ENCODE results near the gene OR10A5. TPM values are rescaled to one million over a fixed set of nuclear protein-coding genes. Genes with fewer than 3 reads are reported as not detected.

The OR10A5 gene
- total and polyA plus RNA-seq, 10 of the 15 experiments (the other 5 are each of a cell fraction or from before 2014, with no cell fraction given): not detected

DNA sequence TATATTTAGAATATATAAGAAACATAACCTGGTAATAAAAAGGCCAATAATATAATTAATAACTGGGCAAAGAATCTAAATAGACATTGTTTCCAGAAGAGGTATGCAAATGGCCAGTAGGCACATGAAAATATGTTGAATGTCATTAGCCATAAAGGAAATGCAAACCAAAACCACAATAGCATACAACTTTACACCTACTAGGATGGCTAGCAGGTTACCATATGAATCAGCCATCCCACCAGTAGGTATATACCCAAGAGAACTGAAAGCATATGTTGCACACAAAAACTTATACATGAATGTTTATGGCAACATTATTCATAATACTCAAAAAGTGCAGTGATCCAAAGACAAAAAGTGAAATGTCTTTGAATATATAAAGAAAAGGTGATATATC, 49.5 kb downstream of the OR10A5 start (continued):
- TF ChIP-seq RBBP5 (conservative IDR thresholded peaks at IDR 0.05): no peak
- TF ChIP-seq FOS (IDR thresholded peaks at IDR 0.05; ENCODE audit: borderline replicate concordance, extremely low read depth, insufficient read length): no peak
- TF ChIP-seq, protein P1, sequence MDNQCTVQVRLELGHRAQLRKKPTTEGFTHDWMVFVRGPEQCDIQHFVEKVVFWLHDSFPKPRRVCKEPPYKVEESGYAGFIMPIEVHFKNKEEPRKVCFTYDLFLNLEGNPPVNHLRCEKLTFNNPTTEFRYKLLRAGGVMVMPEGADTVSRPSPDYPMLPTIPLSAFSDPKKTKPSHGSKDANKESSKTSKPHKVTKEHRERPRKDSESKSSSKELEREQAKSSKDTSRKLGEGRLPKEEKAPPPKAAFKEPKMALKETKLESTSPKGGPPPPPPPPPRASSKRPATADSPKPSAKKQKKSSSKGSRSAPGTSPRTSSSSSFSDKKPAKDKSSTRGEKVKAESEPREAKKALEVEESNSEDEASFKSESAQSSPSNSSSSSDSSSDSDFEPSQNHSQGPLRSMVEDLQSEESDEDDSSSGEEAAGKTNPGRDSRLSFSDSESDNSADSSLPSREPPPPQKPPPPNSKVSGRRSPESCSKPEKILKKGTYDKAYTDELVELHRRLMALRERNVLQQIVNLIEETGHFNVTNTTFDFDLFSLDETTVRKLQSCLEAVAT (IDR thresholded peaks at IDR 0.05): no peak
- TF ChIP-seq, protein P2, sequence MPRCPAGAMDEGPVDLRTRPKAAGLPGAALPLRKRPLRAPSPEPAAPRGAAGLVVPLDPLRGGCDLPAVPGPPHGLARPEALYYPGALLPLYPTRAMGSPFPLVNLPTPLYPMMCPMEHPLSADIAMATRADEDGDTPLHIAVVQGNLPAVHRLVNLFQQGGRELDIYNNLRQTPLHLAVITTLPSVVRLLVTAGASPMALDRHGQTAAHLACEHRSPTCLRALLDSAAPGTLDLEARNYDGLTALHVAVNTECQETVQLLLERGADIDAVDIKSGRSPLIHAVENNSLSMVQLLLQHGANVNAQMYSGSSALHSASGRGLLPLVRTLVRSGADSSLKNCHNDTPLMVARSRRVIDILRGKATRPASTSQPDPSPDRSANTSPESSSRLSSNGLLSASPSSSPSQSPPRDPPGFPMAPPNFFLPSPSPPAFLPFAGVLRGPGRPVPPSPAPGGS (IDR thresholded peaks at IDR 0.05; ENCODE audit: borderline replicate concordance, insufficient read depth, low read depth, low read length, poor library complexity, severe bottlenecking): no peak

Other genes with a start within 250 kb of the OR10A5 start
Only the 7 nearest of the 17 such genes appear.
- 0.06 and 0.16 TPM in 2 replicates for gene OR2AG2, start 73.7 kb upstream of the OR10A5 start, total RNA-seq (2014; rRNA removed)
- 0.05 and 0.09 TPM in 2 replicates for gene OR2AG2, start 73.7 kb upstream of the OR10A5 start, total RNA-seq (2014; rRNA removed; fragmentation: Illumina TruSeq; extraction: Trizol)
- not detected in 2 replicates for gene OR2AG2, start 73.7 kb upstream of the OR10A5 start, total RNA-seq (2021)
- 0.08 and 0.10 TPM in 2 replicates for gene OR2AG2, start 73.7 kb upstream of the OR10A5 start, polyA plus RNA-seq (2011; rRNA removed)
- gene OR2AG2, start 73.7 kb upstream of the OR10A5 start, polyA plus RNA-seq (2014; fragmentation: Illumina TruSeq; extraction: Trizol): 0.01 and 0.10 TPM in 2 replicates
- gene OR2AG2, start 73.7 kb upstream of the OR10A5 start, polyA plus RNA-seq (2014; fragmentation: Nextera tagmentation; extraction: Ambion mirVana): not detected
- not detected in 2 replicates for gene OR2AG2, start 73.7 kb upstream of the OR10A5 start, polyA plus RNA-seq (2014; rRNA removed)
- gene OR2AG2, start 73.7 kb upstream of the OR10A5 start, polyA plus RNA-seq (2016; fragmentation: Nextera tagmentation; extraction: Ambion mirVana): not detected
- gene OR2AG1, start 62.7 kb upstream of the OR10A5 start, total RNA-seq (2014; rRNA removed): not detected in 2 replicates
- not detected in 2 replicates for gene OR2AG1, start 62.7 kb upstream of the OR10A5 start, total RNA-seq (2014; rRNA removed; fragmentation: Illumina TruSeq; extraction: Trizol)
- not detected in 2 replicates for gene OR2AG1, start 62.7 kb upstream of the OR10A5 start, total RNA-seq (2021)
- gene OR2AG1, start 62.7 kb upstream of the OR10A5 start, polyA plus RNA-seq (2011; rRNA removed): not detected in 2 replicates
- not detected in 2 replicates for gene OR2AG1, start 62.7 kb upstream of the OR10A5 start, polyA plus RNA-seq (2014; fragmentation: Illumina TruSeq; extraction: Trizol)
- not detected for gene OR2AG1, start 62.7 kb upstream of the OR10A5 start, polyA plus RNA-seq (2014; fragmentation: Nextera tagmentation; extraction: Ambion mirVana)
- gene OR2AG1, start 62.7 kb upstream of the OR10A5 start, polyA plus RNA-seq (2014; rRNA removed): not detected in 2 replicates
- gene OR2AG1, start 62.7 kb upstream of the OR10A5 start, polyA plus RNA-seq (2016; fragmentation: Nextera tagmentation; extraction: Ambion mirVana): not detected
- gene OR6A2, start 46.0 kb upstream of the OR10A5 start, total RNA-seq (2014; rRNA removed): 0.05 and 0.17 TPM in 2 replicates
- 0.04 and 0.05 TPM in 2 replicates for gene OR6A2, start 46.0 kb upstream of the OR10A5 start, total RNA-seq (2014; rRNA removed; fragmentation: Illumina TruSeq; extraction: Trizol)
- not detected in 2 replicates for gene OR6A2, start 46.0 kb upstream of the OR10A5 start, total RNA-seq (2021)
- gene OR6A2, start 46.0 kb upstream of the OR10A5 start, polyA plus RNA-seq (2011; rRNA removed): 0.03 TPM in 1 of 2 replicates, not detected in the other
- gene OR6A2, start 46.0 kb upstream of the OR10A5 start, polyA plus RNA-seq (2014; fragmentation: Illumina TruSeq; extraction: Trizol): not detected in 2 replicates
- not detected for gene OR6A2, start 46.0 kb upstream of the OR10A5 start, polyA plus RNA-seq (2014; fragmentation: Nextera tagmentation; extraction: Ambion mirVana)
- not detected in 2 replicates for gene OR6A2, start 46.0 kb upstream of the OR10A5 start, polyA plus RNA-seq (2014; rRNA removed)
- not detected for gene OR6A2, start 46.0 kb upstream of the OR10A5 start, polyA plus RNA-seq (2016; fragmentation: Nextera tagmentation; extraction: Ambion mirVana)
- not detected in 2 replicates for gene OR10A2, start 17.4 kb downstream of the OR10A5 start, total RNA-seq (2014; rRNA removed)
- gene OR10A2, start 17.4 kb downstream of the OR10A5 start, total RNA-seq (2014; rRNA removed; fragmentation: Illumina TruSeq; extraction: Trizol): not detected in 2 replicates
- not detected in 2 replicates for gene OR10A2, start 17.4 kb downstream of the OR10A5 start, total RNA-seq (2021)
- not detected in 2 replicates for gene OR10A2, start 17.4 kb downstream of the OR10A5 start, polyA plus RNA-seq (2011; rRNA removed)
- gene OR10A2, start 17.4 kb downstream of the OR10A5 start, polyA plus RNA-seq (2014; fragmentation: Illumina TruSeq; extraction: Trizol): not detected in 2 replicates
- not detected for gene OR10A2, start 17.4 kb downstream of the OR10A5 start, polyA plus RNA-seq (2014; fragmentation: Nextera tagmentation; extraction: Ambion mirVana)
- gene OR10A2, start 17.4 kb downstream of the OR10A5 start, polyA plus RNA-seq (2014; rRNA removed): not detected in 2 replicates
- under 1 TPM; 0.04 to 0.06 TPM for gene OR10A2, start 17.4 kb downstream of the OR10A5 start, polyA plus RNA-seq (2016; fragmentation: Nextera tagmentation; extraction: Ambion mirVana)
- gene OR10A4, start 30.9 kb downstream of the OR10A5 start, total RNA-seq (2014; rRNA removed): not detected in 2 replicates
- not detected in 2 replicates for gene OR10A4, start 30.9 kb downstream of the OR10A5 start, total RNA-seq (2014; rRNA removed; fragmentation: Illumina TruSeq; extraction: Trizol)
- gene OR10A4, start 30.9 kb downstream of the OR10A5 start, total RNA-seq (2021): not detected in 2 replicates
- not detected in 2 replicates for gene OR10A4, start 30.9 kb downstream of the OR10A5 start, polyA plus RNA-seq (2011; rRNA removed)
- gene OR10A4, start 30.9 kb downstream of the OR10A5 start, polyA plus RNA-seq (2014; fragmentation: Illumina TruSeq; extraction: Trizol): not detected in 2 replicates
- gene OR10A4, start 30.9 kb downstream of the OR10A5 start, polyA plus RNA-seq (2014; fragmentation: Nextera tagmentation; extraction: Ambion mirVana): not detected
- not detected in 2 replicates for gene OR10A4, start 30.9 kb downstream of the OR10A5 start, polyA plus RNA-seq (2014; rRNA removed)
- not detected for gene OR10A4, start 30.9 kb downstream of the OR10A5 start, polyA plus RNA-seq (2016; fragmentation: Nextera tagmentation; extraction: Ambion mirVana)
- 0.11 TPM in 1 of 2 replicates, not detected in the other for gene OR2D2, start 46.8 kb downstream of the OR10A5 start, total RNA-seq (2014; rRNA removed)
- gene OR2D2, start 46.8 kb downstream of the OR10A5 start, total RNA-seq (2014; rRNA removed; fragmentation: Illumina TruSeq; extraction: Trizol): 0.23 TPM in 1 of 2 replicates, not detected in the other
- not detected in 2 replicates for gene OR2D2, start 46.8 kb downstream of the OR10A5 start, total RNA-seq (2021)
- gene OR2D2, start 46.8 kb downstream of the OR10A5 start, polyA plus RNA-seq (2011; rRNA removed): not detected in 2 replicates
- gene OR2D2, start 46.8 kb downstream of the OR10A5 start, polyA plus RNA-seq (2014; fragmentation: Illumina TruSeq; extraction: Trizol): not detected in 2 replicates
- not detected for gene OR2D2, start 46.8 kb downstream of the OR10A5 start, polyA plus RNA-seq (2014; fragmentation: Nextera tagmentation; extraction: Ambion mirVana)
- gene OR2D2, start 46.8 kb downstream of the OR10A5 start, polyA plus RNA-seq (2014; rRNA removed): not detected in 2 replicates
- not detected for gene OR2D2, start 46.8 kb downstream of the OR10A5 start, polyA plus RNA-seq (2016; fragmentation: Nextera tagmentation; extraction: Ambion mirVana)
- not detected in 2 replicates for gene OR2D3, start 75.3 kb downstream of the OR10A5 start, total RNA-seq (2014; rRNA removed)
- not detected in 2 replicates for gene OR2D3, start 75.3 kb downstream of the OR10A5 start, total RNA-seq (2014; rRNA removed; fragmentation: Illumina TruSeq; extraction: Trizol)
- gene OR2D3, start 75.3 kb downstream of the OR10A5 start, total RNA-seq (2021): not detected in 2 replicates
- gene OR2D3, start 75.3 kb downstream of the OR10A5 start, polyA plus RNA-seq (2011; rRNA removed): not detected in 2 replicates
- gene OR2D3, start 75.3 kb downstream of the OR10A5 start, polyA plus RNA-seq (2014; fragmentation: Illumina TruSeq; extraction: Trizol): not detected in 2 replicates
- not detected for gene OR2D3, start 75.3 kb downstream of the OR10A5 start, polyA plus RNA-seq (2014; fragmentation: Nextera tagmentation; extraction: Ambion mirVana)
- not detected in 2 replicates for gene OR2D3, start 75.3 kb downstream of the OR10A5 start, polyA plus RNA-seq (2014; rRNA removed)
- under 1 TPM in 1 of 2 experiments, not detected in 1; 0.20 TPM for gene OR2D3, start 75.3 kb downstream of the OR10A5 start, polyA plus RNA-seq (2016; fragmentation: Nextera tagmentation; extraction: Ambion mirVana)